Activated naive CD8-positive, alpha-beta T cell treated with anti-CD3 and anti-CD28 coated beads, Interleukin-2, amount 10 ng/mL, durations not matched to agents 7 days and 5 days (primary cell): ENCODE measurements around the gene PSMG3. TPM values are rescaled to one million over a fixed set of nuclear protein-coding genes. Genes with fewer than 3 reads are reported as not detected.

Source experiments
- ATAC-seq: fragments of 150-1000 bp; cut with Tn5 transposase; one replicate; pipeline ENCODE4 v1.10.0; 2021; ENCODE audit warnings: low read depth, moderate library complexity
- POLR2A ChIA-PET: fragments of 350-600 bp; sonication (Branson Sonifier 250); formaldehyde crosslinking; loops from one replicate; lab custom pipeline; 2021; ENCODE audit warnings: antibody characterized with exemption; lab: Charles Lee
- DNase-seq: peaks from one replicate; pipeline ENCODE4 v3.0.0; 2021
- H3K27ac Mint-ChIP-seq: one replicate; pipeline ENCODE4 v1.8.0; 2022; ENCODE audit warnings: mild to moderate bottlenecking, mixed read lengths
- H3K27me3 Mint-ChIP-seq: one replicate; pipeline ENCODE4 v1.8.0; 2022; ENCODE audit warnings: mild to moderate bottlenecking, moderate library complexity, mixed read lengths
- H3K36me3 Mint-ChIP-seq: one replicate; pipeline ENCODE4 v1.8.0; 2021; ENCODE audit warnings: mild to moderate bottlenecking, mixed read lengths
- H3K4me1 Mint-ChIP-seq: one replicate; pipeline ENCODE4 v1.8.0; 2021; ENCODE audit warnings: mixed read lengths
- H3K4me3 Mint-ChIP-seq: one replicate; pipeline ENCODE4 v1.8.0; 2022; ENCODE audit warnings: mild to moderate bottlenecking, moderate library complexity, mixed read lengths
- H3K9me3 Mint-ChIP-seq: one replicate; pipeline ENCODE4 v1.8.0; 2021; ENCODE audit warnings: mixed read lengths
- total RNA-seq, 2 experiments: library from RNA; stranded (reverse); gene quantifications; one replicate each; pipeline ENCODE4 v1.2.3, GENCODE V29; 2021

The PSMG3 gene
- total RNA-seq, 2 experiments from 2014 or later = 26.8 to 33.0 TPM

GRCh38 chr7:1546909-1547776, 22.7 kb downstream of the PSMG3 start:
- no peak overlapping the region for H3K27ac Mint-ChIP-seq
- ATAC-seq = no peak
- H3K9me3 Mint-ChIP-seq = no peaks in the 10 kb centered on the region
- H3K27me3 Mint-ChIP-seq = no peaks in the 10 kb centered on the region
- H3K4me3 Mint-ChIP-seq = no peak overlapping the region
- H3K36me3 Mint-ChIP-seq = no peaks in the 10 kb centered on the region
- POLR2A ChIA-PET = interaction anchor here (0.6 to 1.1 kb wide), 2 partner anchors 15 to 40 kb away, joined by 3 to 4 read pairs; no protein-coding TSS in a partner anchor
- no peak for DNase-seq
- H3K4me1 Mint-ChIP-seq = peaks cover 3% of the 10 kb centered on the region

GRCh38 chr7:1546274-1546908, 23.4 kb downstream of the PSMG3 start:
- no peak overlapping the region for H3K27ac Mint-ChIP-seq
- POLR2A ChIA-PET = interaction anchor here (0.5 kb wide), 1 partner anchor 22 kb away, joined by 3 read pairs; no protein-coding TSS in a partner anchor
- no peaks in the 10 kb centered on the region for H3K9me3 Mint-ChIP-seq
- peaks cover 3% of the 10 kb centered on the region for H3K4me1 Mint-ChIP-seq
- no peaks in the 10 kb centered on the region for H3K27me3 Mint-ChIP-seq
- DNase-seq = no peak
- no peak for ATAC-seq
- H3K4me3 Mint-ChIP-seq = no peak overlapping the region
- no peaks in the 10 kb centered on the region for H3K36me3 Mint-ChIP-seq

GRCh38 chr7:1545417-1546246, 24.2 kb downstream of the PSMG3 start:
- Mint-ChIP-seq H3K4me1 (peaks cover 3% of the 10 kb centered on the region), H3K4me3 (no peak overlapping the region), H3K36me3 (no peaks in the 10 kb centered on the region), H3K9me3 (no peaks in the 10 kb centered on the region), H3K27me3 (no peaks in the 10 kb centered on the region), H3K27ac (no peak overlapping the region)
- ATAC-seq (no peak), DNase-seq (no peak)
- POLR2A ChIA-PET = interaction anchor here (0.5 kb wide), 1 partner anchor 23 kb away, joined by 3 read pairs; no protein-coding TSS in a partner anchor

GRCh38 chr7:1544896-1545416, 24.9 kb downstream of the PSMG3 start:
- no peak overlapping the region for H3K4me3 Mint-ChIP-seq
- no peaks in the 10 kb centered on the region for H3K36me3 Mint-ChIP-seq
- POLR2A ChIA-PET = no interaction called here
- no peak for DNase-seq
- no peak for ATAC-seq
- no peaks in the 10 kb centered on the region for H3K9me3 Mint-ChIP-seq
- H3K4me1 Mint-ChIP-seq = peaks cover 3% of the 10 kb centered on the region
- H3K27ac Mint-ChIP-seq = no peak overlapping the region
- no peaks in the 10 kb centered on the region for H3K27me3 Mint-ChIP-seq

- no peak overlapping the region for H3K4me3 Mint-ChIP-seq
- no peaks in the 10 kb centered on the region for H3K27me3 Mint-ChIP-seq
- H3K4me1 Mint-ChIP-seq = peaks cover 3% of the 10 kb centered on the region
- ATAC-seq = no peak
- no peaks in the 10 kb centered on the region for H3K9me3 Mint-ChIP-seq
- POLR2A ChIA-PET = no interaction called here
- H3K27ac Mint-ChIP-seq = no peak overlapping the region
- H3K36me3 Mint-ChIP-seq = no peaks in the 10 kb centered on the region
- DNase-seq = no peak
Measured at GRCh38 chr7:1544178-1544895, 25.5 kb downstream of the PSMG3 start.

- POLR2A ChIA-PET = interaction anchor here (1.4 kb wide), 1 partner anchor 9 kb away, joined by 3 read pairs; no protein-coding TSS in a partner anchor
- Mint-ChIP-seq H3K9me3 (no peaks in the 10 kb centered on the region), H3K4me3 (no peak overlapping the region), H3K27me3 (no peaks in the 10 kb centered on the region), H3K36me3 (no peaks in the 10 kb centered on the region), H3K27ac (no peak overlapping the region), H3K4me1 (peaks cover 3% of the 10 kb centered on the region)
- no peak for DNase-seq
- ATAC-seq = no peak
Measured at GRCh38 chr7:1543826-1544177, 26.0 kb downstream of the PSMG3 start.

GRCh38 chr7:1542841-1543747, 26.7 kb downstream of the PSMG3 start:
- H3K9me3 Mint-ChIP-seq = no peaks in the 10 kb centered on the region
- DNase-seq (no peak), ATAC-seq (no peak)
- no peaks in the 10 kb centered on the region for H3K36me3 Mint-ChIP-seq
- no peaks in the 10 kb centered on the region for H3K4me1 Mint-ChIP-seq
- POLR2A ChIA-PET = interaction anchor here (1.4 kb wide), 1 partner anchor 9 kb away, joined by 3 read pairs; no protein-coding TSS in a partner anchor
- no peaks in the 10 kb centered on the region for H3K27me3 Mint-ChIP-seq
- no peak overlapping the region for H3K27ac Mint-ChIP-seq
- no peak overlapping the region for H3K4me3 Mint-ChIP-seq

GRCh38 chr7:1542329-1542728, 27.5 kb downstream of the PSMG3 start:
- H3K36me3 Mint-ChIP-seq = no peaks in the 10 kb centered on the region

GRCh38 chr7:1541431-1542162, 28.2 kb downstream of the PSMG3 start:
- POLR2A ChIA-PET = no interaction called here
- Mint-ChIP-seq H3K36me3 (no peaks in the 10 kb centered on the region), H3K4me3 (no peak overlapping the region), H3K9me3 (no peaks in the 10 kb centered on the region), H3K27ac (no peak overlapping the region), H3K4me1 (no peaks in the 10 kb centered on the region), H3K27me3 (no peaks in the 10 kb centered on the region)
- DNase-seq = no peak
- no peak for ATAC-seq

More at GRCh38 chr7:1542329-1542728, 27.5 kb downstream of the PSMG3 start:
- DNase-seq = no peak
- H3K27me3 Mint-ChIP-seq = no peaks in the 10 kb centered on the region
- no peaks in the 10 kb centered on the region for H3K4me1 Mint-ChIP-seq
- H3K4me3 Mint-ChIP-seq = no peak overlapping the region
- POLR2A ChIA-PET = interaction anchor here (1.4 kb wide), 1 partner anchor 8 kb away, joined by 3 read pairs; no protein-coding TSS in a partner anchor
- no peak overlapping the region for H3K27ac Mint-ChIP-seq
- H3K9me3 Mint-ChIP-seq = no peaks in the 10 kb centered on the region
- no peak for ATAC-seq

GRCh38 chr7:1540776-1541271, 29.0 kb downstream of the PSMG3 start:
- DNase-seq (no peak), ATAC-seq (no peak)
- no peaks in the 10 kb centered on the region for H3K9me3 Mint-ChIP-seq
- H3K27me3 Mint-ChIP-seq = no peaks in the 10 kb centered on the region
- no peaks in the 10 kb centered on the region for H3K36me3 Mint-ChIP-seq
- no peak overlapping the region for H3K27ac Mint-ChIP-seq
- no peak overlapping the region for H3K4me3 Mint-ChIP-seq
- H3K4me1 Mint-ChIP-seq = no peaks in the 10 kb centered on the region
- POLR2A ChIA-PET = no interaction called here
